Transverse colon (tissue), 4 donors: ENCODE results near the gene CEP41. TPM values are rescaled to one million over a fixed set of nuclear protein-coding genes. Genes with fewer than 3 reads are reported as not detected.

ENCODE experiments used
- DNase-seq: peaks from one replicate; pipeline ENCODE4 v3.0.0-alpha.2; 2019
- H3K27ac ChIP-seq, 4 donors: fragments of 200-600 bp; sonication (generic); 2 replicates each; pipeline ENCODE4 v1.5.1; 2016 to 2018; ENCODE audit warnings: inconsistent platforms in 4 of 4
- H3K27me3 ChIP-seq: fragments of 200-600 bp; sonication (generic); 2 replicates; pipeline ENCODE4 v1.5.1; 2017; ENCODE audit warnings: inconsistent platforms
- H3K36me3 ChIP-seq, 4 donors: fragments of 200-600 bp; sonication (generic); 2 replicates each; pipeline ENCODE4 v1.5.1; 2017 to 2019; ENCODE audit warnings: inconsistent platforms in 4 of 4
- H3K4me1 ChIP-seq, 4 donors: fragments of 200-600 bp; sonication (generic); 2 replicates each; pipeline ENCODE4 v1.5.1; 2017 to 2020; ENCODE audit warnings: inconsistent platforms in 4 of 4
- H3K4me3 ChIP-seq, 4 donors: fragments of 200-600 bp; sonication (generic); 1 replicate in 1 of 4; 2 replicates in 3 of 4; pipeline versions ENCODE4 v1.5.1 to v1.6.1; 2017 to 2019; ENCODE audit warnings: inconsistent platforms in 4 of 4
- H3K9me3 ChIP-seq, 2 donors: fragments of 200-600 bp; sonication (generic); 2 replicates each; pipeline ENCODE4 v1.5.1; 2017 to 2019; ENCODE audit warnings: inconsistent platforms in 2 of 2
- EP300 ChIP-seq: sonication (generic); formaldehyde crosslinking; IDR thresholded peaks from one replicate; pipeline ENCODE4 v1.6.1; 2017; ENCODE audit warnings: antibody characterized with exemption, low read depth
- POLR2A ChIP-seq: fragments of 450-650 bp; IDR thresholded peaks from one replicate; pipeline ENCODE4 v1.6.1; 2016; ENCODE audit warnings: antibody characterized with exemption, mild to moderate bottlenecking, moderate library complexity
- POLR2AphosphoS5 ChIP-seq, 3 donors: sonication (generic); formaldehyde crosslinking; IDR thresholded peaks; one replicate each; pipeline ENCODE4 v1.6.1; 2016; ENCODE audit warnings: antibody characterized with exemption in 3 of 3
- WGBS, 2 donors: methylation state at CpG; one replicate each; pipeline ENCODE4 v1.1.5; 2018; ENCODE audit warnings: low coverage in 1 of 2; 5-methylcytosine and 5-hydroxymethylcytosine counted together
- in situ Hi-C, 4 donors: fragments of 200-750 bp; cut with MboI; loops; one replicate each; pipeline versions ENCODE4 v1.15.0 to v1.15.1; 2017; ENCODE audit warnings: low sequenced_read_pairs in 3 of 4, low pct_ligation_motif_present in 1 of 4, low pct_unique_long_range_greater_than_20kb in 1 of 4
- intact Hi-C: fragments of 100-400 bp; cut with DNase I; formaldehyde crosslinking; loops from one replicate; pipeline ENCODE4 v1.15.1; 2023; ENCODE audit warnings: low total_unique reads
- total RNA-seq, 4 donors: library from RNA; depleted of rRNA; stranded (reverse); fragments of >200 nt; gene quantifications; one replicate each; pipeline ENCODE4 v1.1.0, GENCODE V29; 2016
- TF ChIP-seq, protein P1 (sequence below), 5 experiments: fragments of 200-600 bp in 3 of 5; fragments of 450-650 bp in 2 of 5; sonication (generic) in 3 of 5; IDR thresholded peaks; 1 replicate in 2 of 5; 2 replicates in 3 of 5; pipeline ENCODE4 v1.5.1; 2016 to 2017; ENCODE audit warnings: antibody characterized with exemption in 5 of 5, inconsistent platforms in 3 of 5, mild to moderate bottlenecking in 2 of 5, moderate library complexity in 1 of 5

The CEP41 gene
- total RNA-seq, 4 donors from 2014 or later: 0.75 to 4.8 (median 2.7) TPM; not detected in 1

DNA sequence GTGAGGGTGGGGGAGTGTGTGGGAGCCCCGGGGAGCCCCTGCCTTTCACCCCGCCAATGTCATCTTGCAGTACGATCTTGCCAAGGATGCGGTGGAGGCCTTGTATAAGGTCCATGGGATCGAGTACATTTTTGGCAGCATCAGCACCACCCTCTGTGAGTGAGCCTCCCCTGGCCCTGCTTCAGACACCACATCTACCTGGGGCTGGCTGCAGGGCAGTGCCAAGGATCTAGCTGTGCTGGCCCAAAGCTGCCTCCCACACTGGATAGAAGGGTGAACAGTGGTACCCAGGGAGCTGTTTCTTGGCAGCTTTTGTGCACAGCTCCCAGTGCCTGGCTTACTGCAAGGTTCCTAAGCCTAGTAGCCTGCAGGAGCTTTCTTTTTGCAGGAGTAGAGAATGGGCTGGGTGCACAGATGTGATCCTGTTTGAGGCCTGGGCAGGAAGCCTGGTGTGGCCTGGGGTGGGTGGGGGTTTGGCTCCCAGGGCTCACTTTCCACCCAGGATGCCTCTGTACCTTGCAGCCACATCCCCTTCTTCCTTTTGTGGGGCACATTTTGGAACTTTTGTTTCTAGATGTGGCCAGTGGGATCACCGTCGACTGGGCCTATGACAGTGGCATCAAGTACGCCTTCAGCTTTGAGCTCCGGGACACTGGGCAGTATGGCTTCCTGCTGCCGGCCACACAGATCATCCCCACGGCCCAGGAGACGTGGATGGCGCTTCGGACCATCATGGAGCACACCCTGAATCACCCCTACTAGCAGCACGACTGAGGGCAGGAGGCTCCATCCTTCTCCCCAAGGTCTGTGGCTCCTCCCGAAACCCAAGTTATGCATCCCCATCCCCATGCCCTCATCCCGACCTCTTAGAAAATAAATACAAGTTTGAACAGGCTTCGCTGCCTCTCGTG, 72.7 kb downstream of the CEP41 start:
- H3K4me3 ChIP-seq: no peak overlapping the region
- no peaks in the 10 kb centered on the region for H3K36me3 ChIP-seq
- H3K4me1 ChIP-seq: peaks cover 5 to 32% (median 11%) of the 10 kb centered on the region in 4 donors
- no peak for DNase-seq
- no peak overlapping the region for H3K27ac ChIP-seq
- in situ Hi-C loops (no loop called here), intact Hi-C loops (no loop called here)
- no peak for TF ChIP-seq POLR2A
- no peak for TF ChIP-seq POLR2AphosphoS5 (IDR thresholded peaks at IDR 0.05)
- TF ChIP-seq EP300: no peak
- TF ChIP-seq, protein P1, sequence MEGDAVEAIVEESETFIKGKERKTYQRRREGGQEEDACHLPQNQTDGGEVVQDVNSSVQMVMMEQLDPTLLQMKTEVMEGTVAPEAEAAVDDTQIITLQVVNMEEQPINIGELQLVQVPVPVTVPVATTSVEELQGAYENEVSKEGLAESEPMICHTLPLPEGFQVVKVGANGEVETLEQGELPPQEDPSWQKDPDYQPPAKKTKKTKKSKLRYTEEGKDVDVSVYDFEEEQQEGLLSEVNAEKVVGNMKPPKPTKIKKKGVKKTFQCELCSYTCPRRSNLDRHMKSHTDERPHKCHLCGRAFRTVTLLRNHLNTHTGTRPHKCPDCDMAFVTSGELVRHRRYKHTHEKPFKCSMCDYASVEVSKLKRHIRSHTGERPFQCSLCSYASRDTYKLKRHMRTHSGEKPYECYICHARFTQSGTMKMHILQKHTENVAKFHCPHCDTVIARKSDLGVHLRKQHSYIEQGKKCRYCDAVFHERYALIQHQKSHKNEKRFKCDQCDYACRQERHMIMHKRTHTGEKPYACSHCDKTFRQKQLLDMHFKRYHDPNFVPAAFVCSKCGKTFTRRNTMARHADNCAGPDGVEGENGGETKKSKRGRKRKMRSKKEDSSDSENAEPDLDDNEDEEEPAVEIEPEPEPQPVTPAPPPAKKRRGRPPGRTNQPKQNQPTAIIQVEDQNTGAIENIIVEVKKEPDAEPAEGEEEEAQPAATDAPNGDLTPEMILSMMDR (IDR thresholded peaks at IDR 0.05): no peak
- H3K27me3 ChIP-seq: no peaks in the 10 kb centered on the region
- WGBS, 2 donors: 91% methylated on average over 18 of the region's 19 CpGs; no CpG with 5 or more reads in 1 of the 2 donors
- H3K9me3 ChIP-seq: no peaks in the 10 kb centered on the region

DNA sequence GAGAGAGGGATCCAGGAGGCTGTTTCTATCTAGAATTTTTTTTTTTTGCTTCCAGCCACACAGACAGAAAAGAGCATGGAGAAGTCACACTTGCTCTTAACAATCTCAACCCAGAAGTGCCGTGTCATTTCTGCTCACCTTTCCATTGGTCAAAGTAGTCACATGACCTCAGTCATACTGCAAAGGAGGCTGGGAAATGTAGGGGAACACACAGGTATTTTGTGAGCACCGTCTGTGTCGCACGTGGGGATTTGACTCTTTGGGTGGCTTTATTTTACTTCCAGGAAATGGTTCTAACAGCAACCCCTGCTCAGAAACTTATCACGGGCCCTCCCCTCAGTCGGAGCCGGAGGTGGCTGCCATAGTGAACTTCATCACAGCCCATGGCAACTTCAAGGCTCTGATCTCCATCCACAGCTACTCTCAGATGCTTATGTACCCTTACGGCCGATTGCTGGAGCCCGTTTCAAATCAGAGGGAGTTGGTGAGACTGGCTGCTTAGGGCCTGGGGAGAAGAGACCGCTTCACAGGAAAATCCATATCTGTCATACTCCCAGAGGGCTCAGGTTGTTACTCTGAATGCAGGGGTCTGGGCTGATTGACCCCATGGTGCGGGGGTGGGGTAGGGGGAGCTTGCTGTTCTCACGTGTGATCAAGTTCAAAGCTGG, 73.6 kb downstream of the CEP41 start:
- no peak for DNase-seq
- Histone ChIP-seq H3K27ac (no peak overlapping the region), H3K36me3 (no peaks in the 10 kb centered on the region), H3K4me3 (no peak overlapping the region), H3K9me3 (no peaks in the 10 kb centered on the region), H3K4me1 (peaks cover 0 to 23% (median 6%) of the 10 kb centered on the region in 4 donors), H3K27me3 (no peaks in the 10 kb centered on the region)
- WGBS, 2 donors: 87 to 88% methylated on average over 6 to 13 of the region's 13 CpGs
- in situ Hi-C loops (no loop called here), intact Hi-C loops (no loop called here)
- TF ChIP-seq POLR2A: no peak
- no peak for TF ChIP-seq EP300
- TF ChIP-seq, protein P1 (IDR thresholded peaks at IDR 0.05): no peak
- TF ChIP-seq POLR2AphosphoS5 (IDR thresholded peaks at IDR 0.05): no peak

DNA sequence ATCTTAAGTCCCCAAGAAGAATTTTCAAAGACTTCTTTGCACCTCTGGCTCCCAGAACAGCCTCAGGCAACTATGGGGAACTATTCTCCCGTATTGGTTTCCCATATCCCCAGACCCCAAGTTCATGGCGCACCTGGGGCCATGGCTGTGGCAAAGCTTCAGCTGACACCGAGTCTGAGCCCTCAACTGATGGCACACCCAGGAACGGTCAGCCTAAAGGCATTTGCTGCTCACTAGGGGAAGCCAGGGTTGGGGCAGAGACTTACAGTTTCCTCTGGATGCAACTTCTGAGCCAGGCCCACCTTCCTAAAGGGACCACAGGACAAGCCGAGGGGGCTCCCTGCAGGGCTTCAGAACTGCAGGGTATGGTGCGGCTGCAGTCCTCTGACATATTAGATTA, 74.3 kb downstream of the CEP41 start:
- intact Hi-C loops: no loop called here
- no peak overlapping the region for H3K4me3 ChIP-seq
- in situ Hi-C loops: no loop called here
- H3K9me3 ChIP-seq: no peaks in the 10 kb centered on the region
- H3K27ac ChIP-seq: peak overlapping the region in 3 of 4 donors; percentile 6 to 18 (median 14)
- H3K27me3 ChIP-seq: no peaks in the 10 kb centered on the region
- WGBS, 2 donors: 96 to 100% methylated on average over 1 to 6 of the region's 6 CpGs
- H3K36me3 ChIP-seq: no peaks in the 10 kb centered on the region
- TF ChIP-seq POLR2AphosphoS5 (IDR thresholded peaks at IDR 0.05): no peak
- no peak for TF ChIP-seq POLR2A
- peaks cover 0 to 21% (median 6%) of the 10 kb centered on the region in 4 donors for H3K4me1 ChIP-seq
- no peak for DNase-seq

DNA sequence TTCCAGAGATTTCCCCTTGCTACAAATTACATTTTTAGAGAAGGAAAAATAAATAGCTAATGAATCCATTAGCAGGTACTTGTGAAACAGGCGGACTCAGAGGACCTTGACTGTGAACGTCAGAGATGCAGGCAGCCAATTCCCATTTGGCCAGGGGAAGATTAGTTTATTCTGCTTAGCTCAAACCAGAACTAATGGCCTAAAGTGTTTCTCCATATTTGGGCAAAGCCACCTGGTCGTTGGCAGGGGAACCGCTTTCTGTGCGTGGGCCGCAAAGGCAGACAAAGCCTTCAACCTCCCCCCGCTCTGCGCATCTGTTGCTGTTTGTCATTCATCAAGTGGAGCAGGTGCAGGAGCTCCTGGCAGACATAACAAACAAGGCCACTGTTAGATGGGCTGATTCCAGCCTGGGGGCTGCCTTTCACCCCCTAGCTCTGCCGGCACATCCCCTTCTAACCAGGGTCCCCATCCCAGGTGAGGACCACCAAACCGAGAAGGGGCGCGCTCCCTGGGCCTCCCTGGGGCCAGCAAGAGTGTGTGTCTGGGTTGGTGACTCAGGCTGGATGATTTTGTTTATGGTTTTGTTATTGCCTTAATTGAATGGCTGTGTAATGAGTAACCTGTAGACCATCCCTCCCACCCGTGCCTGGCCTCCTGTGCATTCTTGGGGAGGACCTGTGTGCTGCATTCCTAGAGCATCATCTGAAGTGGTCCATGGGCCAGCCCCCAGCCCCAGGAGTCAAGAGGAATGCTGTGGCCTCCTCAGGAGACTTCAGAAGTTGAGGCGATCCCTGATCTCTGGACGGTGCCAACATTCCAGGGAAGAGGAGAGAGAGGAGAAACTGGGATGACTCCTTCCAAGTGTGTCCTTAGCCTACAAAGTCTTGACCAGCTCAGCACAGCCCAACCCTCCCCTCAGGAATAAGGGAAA, 75.0 kb downstream of the CEP41 start:
- in situ Hi-C loops: no loop called here
- peak overlapping the region in 3 of 4 donors; percentile 6 to 18 (median 14) for H3K27ac ChIP-seq
- no peak overlapping the region for H3K4me3 ChIP-seq
- no peaks in the 10 kb centered on the region for H3K9me3 ChIP-seq
- TF ChIP-seq POLR2AphosphoS5 (IDR thresholded peaks at IDR 0.05) (no peak), POLR2A (no peak), EP300 (no peak)
- TF ChIP-seq, protein P1 (IDR thresholded peaks at IDR 0.05): no peak
- H3K4me1 ChIP-seq: peaks cover 0 to 18% (median 6%) of the 10 kb centered on the region in 4 donors
- H3K36me3 ChIP-seq: no peaks in the 10 kb centered on the region
- 46 to 61% methylated on average over 2 to 15 of the region's 15 CpGs for WGBS, 2 donors
- H3K27me3 ChIP-seq: no peaks in the 10 kb centered on the region
- peak; percentile 26 for DNase-seq
- intact Hi-C loops: no loop called here
